GM12892 (cell line): ENCODE results near the gene SRPK3.

Source experiments
- POLR2A ChIP-seq: IDR thresholded peaks from 2 replicates; pipeline ENCODE4 v1.6.1; 2011; ENCODE audit warnings: low read depth, low read length, control low read depth
- POLR2AphosphoS5 ChIP-seq: IDR thresholded peaks from 2 replicates; pipeline ENCODE4 v1.6.1; 2011; ENCODE audit warnings: low read depth, low read length, control low read depth

- TF ChIP-seq POLR2AphosphoS5 (no peak), POLR2A (no peak)
These were observed 49.2 kb downstream of the SRPK3 start, which contains the start of gene PDZD4 for GRCh38 chrX:153829799-153830639.
